ENCODE measurements around the gene PDZD2. TPM values are rescaled to one million over a fixed set of nuclear protein-coding genes. Genes with fewer than 3 reads are reported as not detected.
A peak's percentile ranks its signal among the peaks of the same experiment; 100 is the strongest.
"Not testable (repeated sequence)": the region's sequence is repeated elsewhere in the genome, so short reads cannot be mapped to it uniquely, and the experiment has no call there.

The PDZD2 gene
- total RNA-seq, 1 donor from 2014 or later: 1.2 TPM

DNA sequence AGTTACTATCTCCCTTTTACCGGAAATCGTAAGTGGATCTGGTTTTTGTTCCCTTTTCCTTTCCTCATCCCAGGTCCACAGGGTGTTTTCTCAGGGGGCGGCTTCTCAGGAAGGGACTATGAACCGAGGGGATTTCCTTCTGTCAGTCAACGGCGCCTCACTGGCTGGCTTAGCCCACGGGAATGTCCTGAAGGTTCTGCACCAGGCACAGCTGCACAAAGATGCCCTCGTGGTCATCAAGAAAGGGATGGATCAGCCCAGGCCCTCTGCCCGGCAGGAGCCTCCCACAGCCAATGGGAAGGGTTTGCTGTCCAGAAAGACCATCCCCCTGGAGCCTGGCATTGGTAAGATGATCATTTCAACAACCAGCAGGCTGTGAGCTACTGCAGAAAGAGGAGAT is 459.4 kb downstream of the PDZD2 start:
- DNase-seq (ENCODE audit: low read depth in 2 of 2): peak; percentile 29 to 94

DNA sequence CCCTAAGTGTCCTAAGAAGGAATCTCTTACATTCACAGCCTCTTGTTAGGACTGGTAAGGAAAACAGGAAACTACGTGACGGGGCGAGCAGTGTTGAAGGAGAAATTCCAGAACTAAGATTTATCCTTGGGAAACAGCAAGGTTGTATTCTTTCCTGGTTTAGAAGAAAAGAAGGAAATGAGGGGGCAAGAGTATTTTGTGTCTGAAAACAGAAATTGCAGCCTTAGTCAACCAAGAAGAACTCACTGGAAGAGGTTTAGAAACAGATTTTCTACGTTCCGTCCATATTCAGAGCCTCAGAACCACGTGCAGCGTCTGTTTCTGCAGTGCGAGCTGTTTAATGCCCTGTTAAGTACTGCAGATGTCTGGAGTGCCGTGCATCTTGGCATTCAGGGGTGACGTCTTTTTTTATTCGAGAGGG is 460.0 kb downstream of the PDZD2 start:
- peak in 1 of 2 donors; percentile 93 for DNase-seq (ENCODE audit: low read depth in 2 of 2)

DNA sequence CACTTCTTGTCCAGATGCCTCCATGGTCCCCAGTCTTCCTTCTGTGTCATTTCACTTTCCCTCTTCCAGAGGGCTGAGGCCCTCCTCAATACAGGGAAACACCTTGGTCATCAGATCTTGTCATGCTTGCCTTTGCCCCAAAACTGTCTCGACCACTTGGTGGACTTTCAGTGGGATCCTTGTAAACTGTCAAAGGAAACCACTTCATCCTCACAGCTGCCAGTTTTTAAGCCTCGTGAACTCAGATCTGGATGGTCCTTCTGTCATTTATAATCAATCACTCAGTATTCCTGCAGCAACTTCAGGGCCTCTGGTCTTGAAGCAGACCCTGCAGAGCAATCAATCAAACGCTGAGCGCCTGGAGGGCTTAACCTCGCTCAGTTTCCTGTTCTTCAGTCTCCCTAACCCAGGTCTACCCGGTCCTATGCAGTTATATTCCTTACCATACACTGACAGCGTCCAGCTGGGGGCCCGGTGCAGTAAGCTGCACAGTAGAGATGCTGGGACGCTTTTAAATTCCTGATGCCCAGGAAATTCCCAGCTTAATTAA is 460.6 kb downstream of the PDZD2 start:
- DNase-seq (ENCODE audit: low read depth in 2 of 2): peak in 1 of 2 donors; percentile 11

DNA sequence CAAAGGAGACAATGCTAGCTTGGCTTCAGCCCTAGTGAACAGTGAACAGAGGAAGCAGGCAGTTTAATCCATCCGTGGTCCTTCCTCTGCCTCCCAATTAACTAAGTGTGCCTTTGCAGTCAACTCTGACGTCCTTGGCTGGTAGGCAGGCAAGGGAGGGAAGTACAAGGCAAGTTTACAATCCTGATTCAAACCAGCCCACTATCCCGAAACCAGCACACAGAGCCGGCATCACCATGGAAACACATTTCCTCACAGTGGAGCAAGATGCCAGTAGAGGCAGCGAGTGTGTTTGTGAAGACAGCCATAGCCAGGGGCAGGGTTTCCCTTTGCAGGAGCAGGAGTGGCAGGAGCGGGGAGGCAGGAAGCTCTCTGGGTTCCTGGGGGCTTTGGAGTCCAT is 461.3 kb downstream of the PDZD2 start:
- DNase-seq (ENCODE audit: low read depth in 2 of 2): peak in 1 of 2 donors; percentile 58

DNA sequence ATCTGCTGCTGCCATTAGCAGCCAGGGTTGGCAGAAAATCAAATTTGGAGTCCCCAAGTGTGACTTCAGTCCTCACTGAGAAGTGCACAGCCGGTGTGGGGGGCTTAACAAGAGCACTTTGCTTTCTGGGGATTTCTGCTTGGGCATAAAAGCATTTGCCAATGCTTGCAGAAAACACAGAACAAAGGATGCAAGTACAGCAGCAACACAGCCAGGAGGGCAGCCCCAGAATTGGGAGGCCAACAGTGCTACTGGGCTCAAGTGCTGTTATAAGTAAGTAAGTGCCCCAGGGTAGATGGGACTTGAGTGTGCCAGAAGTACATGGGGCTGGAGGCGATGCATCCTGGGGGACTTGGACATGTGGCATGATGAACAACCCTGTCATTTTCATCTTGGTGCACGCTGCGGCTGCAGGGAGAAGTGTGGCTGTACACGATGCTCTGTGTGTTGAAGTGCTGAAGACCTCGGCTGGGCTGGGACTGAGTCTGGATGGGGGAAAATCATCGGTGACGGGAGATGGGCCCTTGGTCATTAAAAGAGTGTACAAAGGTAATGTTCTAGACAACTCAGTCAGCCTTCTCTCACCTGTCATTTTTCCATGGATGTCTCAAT is 461.9 kb downstream of the PDZD2 start:
- DNase-seq (ENCODE audit: low read depth in 2 of 2): no peak

DNA sequence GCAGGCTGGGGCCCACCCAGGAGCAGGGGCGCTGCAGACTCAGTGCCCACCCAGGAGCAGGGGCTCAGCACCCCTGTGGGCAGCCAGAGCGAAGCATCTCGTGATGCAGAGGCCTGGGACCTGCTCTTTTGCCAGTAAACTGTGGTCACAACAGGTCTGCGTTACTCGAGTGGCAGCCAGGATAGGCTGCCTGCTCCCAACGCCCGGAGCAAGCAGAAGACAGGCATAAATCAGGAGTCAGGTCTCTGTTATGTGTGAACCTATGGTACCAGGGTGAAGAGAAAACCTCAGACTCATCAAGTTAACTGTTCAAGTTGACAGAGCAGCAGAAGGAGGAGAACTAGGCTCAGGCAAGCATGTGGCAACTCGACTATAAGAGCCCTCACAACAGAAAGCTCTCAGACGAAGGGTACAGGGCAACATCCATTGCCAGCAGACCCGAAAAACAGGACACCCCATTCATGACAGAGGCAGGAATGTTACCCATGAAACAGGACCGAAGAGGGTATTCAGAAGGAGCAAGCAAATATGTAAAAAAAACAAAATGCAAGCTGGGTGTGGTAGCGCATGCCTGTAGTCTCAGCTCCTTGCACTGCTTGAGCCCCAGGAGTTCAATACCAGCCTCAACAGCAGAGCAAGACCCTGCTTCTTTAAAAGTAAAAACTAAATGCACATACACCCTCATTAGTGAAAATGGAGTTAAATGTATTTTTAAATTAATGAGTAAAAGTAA is 463.5 kb downstream of the PDZD2 start:
- DNase-seq (ENCODE audit: low read depth in 2 of 2): no peak

DNA sequence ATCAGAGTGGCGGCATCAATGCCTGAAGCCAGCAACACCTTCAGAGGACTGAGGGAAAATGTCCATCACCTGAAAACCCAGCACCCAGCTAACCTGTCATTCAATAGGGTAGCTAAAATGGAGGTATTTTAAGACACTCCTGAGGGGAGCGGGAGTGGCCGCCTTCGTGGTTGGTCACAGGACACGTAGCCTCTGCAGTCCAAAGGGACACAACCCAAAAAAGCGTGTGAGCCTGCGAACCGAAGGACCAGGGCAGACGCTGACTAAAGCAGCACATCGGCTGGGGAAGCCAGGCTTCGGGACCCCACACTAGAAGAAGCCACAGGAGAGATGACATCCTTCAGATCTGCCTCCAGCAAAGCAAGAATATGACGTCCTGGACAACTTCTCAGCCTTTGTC is 464.6 kb downstream of the PDZD2 start:
- DNase-seq (ENCODE audit: low read depth in 2 of 2): no peak

DNA sequence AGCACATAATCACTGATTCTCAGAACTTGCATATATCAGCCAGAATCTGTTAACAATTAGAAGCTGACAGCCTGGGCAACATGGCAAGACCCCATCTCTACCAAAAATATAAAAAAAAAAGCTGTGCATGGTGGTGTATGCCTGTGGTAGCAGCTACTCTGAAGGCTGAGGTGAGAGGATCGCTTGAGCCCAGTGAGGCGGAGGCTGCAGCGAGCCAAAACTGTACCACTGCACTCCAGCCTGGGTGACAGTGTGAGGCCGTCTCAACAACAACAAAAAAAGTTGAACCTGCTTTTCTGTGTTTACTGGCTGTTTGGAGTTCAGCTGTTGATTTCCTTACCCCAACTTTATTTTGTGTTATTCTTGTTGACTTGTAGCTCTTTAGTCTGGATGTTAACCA is 468.4 kb downstream of the PDZD2 start:
- no peak for DNase-seq (ENCODE audit: low read depth in 2 of 2)

DNA sequence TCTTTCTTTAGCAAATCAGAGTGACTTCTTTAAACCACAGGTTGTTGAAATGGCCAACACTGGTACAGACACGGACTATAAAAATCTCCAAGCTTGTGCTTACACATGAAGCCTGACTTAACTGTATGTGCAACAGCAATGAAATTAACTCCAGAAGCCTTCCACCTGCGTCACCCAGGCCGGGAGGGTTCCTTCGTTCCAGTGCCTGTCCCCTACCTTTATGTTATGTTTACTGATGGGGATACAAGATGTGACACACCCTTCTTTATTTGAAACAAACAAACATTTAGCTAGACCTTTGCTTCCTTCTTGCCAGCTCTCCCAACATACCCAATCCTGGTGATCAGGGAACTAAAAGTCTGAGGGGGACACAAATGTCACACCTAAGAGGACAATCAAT is 469.2 kb downstream of the PDZD2 start:
- no peak for DNase-seq (ENCODE audit: low read depth in 2 of 2)

DNA sequence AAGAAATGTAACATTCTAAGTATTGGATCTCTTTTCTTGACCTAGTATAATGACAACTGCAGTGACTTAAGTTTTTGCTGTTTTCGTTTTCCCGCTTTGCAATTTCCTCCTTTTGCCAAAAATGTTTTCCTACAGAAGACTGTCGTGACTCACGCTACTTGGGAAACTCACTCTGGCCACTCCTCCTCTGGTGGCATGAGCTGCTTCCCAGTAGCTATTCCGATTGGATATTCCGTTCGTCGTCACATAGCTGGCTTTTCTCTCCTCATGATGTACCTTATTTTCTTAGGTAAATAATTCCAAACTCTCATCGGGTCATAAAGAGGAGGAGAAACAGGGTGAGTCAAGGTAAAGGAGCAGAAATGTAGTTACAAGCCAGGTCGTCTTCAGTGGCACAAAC is 470.3 kb downstream of the PDZD2 start:
- peak in 1 of 2 donors; percentile 68 for DNase-seq (ENCODE audit: low read depth in 2 of 2)

DNA sequence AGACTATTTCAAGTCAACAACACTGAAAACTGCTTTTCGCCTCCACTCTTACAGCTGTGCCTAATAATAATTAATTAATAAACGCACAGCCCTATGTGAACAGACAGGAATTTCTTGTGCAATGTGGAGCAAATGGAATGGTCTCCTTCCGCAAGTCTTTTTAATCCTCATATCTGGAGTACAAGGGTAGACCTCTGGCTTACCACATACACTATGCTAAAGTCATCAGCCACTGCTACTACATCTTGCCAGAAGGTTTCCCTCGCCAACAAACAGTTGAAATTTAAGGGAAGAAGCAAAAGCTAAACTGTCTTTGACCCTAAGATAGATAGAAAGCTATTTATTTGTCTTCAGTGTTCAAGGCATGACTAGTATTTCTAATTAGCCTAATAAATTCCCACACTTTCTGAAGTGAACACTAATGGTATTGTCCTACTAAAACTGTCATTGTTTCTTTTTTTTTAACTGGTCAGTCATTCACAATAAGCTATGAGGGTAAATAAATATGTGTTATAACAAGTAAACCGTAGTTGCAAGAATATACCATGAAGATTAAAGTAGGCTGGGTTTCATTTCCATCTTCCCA is 471.3 kb downstream of the PDZD2 start:
- DNase-seq (ENCODE audit: low read depth in 2 of 2): no peak

DNA sequence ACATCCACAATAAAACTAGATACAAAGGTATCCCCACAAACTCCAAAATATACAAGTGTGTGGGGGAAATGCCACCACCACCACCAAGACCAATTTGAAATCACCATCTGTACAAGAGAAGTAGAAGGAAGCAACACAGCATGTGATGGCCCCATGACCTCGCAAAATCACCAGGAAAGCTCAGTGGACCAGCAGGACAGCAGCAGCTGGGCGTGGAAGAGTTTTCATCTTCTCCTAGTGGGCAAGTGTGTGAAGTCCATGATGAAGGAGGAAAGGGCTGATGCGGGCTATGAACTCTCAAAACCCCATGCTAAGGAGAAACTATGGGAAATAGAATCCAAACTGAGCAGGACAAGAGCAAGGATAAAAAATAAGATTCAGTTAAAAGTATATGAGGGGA is 477.1 kb downstream of the PDZD2 start:
- no peak for DNase-seq (ENCODE audit: low read depth in 2 of 2)

DNA sequence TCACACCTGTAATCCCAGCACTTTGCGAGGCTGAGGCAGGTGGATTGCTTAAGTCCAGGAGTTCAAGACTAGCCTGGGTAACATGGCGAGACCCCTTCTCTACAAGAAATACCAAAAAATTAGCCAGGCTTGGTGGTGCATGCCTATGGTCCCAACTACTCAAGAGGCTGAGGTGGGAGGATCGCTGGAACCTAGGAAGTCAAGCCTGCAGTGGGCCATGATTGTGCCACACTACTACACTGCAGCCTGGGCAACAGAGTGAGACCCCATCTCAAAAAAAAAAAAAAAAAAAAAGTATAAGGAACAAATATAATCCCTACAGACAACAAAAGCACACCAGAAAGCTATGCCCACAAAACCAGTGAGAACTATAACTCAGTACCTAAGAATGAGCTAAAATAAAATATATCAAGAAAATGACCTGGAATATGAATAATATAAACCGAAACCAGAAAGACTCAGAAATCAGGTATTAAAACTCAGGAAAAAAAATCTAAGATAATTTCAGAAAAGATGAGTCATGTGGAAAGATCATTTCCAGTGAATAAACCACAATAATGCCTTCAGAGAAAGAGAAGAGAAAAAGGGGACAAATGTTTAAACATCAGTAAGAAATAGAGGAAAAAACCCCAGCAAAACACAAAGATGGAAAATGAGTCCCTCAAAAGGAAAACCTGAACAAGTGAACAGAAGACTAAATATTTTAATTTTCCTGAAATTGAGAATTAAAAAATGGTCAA is 477.8 kb downstream of the PDZD2 start:
- no peak for DNase-seq (ENCODE audit: low read depth in 2 of 2)

DNA sequence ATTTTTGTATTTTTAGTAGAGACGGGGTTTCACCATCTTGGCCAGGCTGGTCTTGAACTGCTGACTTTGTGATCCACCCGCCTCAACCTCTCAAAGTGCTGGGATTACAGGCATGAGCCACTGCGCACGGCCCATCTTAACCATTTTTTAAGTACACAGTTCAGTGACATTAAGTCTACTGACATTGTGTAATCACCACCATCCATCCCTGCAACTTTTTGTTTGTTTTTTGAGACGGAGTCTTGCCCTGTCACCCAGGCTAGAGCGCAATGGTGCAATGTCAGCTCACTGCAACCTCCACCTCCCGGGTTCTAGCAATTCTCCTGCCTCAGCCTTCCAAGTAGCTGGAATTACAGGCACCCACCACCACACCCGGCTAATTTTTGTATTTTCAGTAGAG is 480.0 kb downstream of the PDZD2 start:
- DNase-seq (ENCODE audit: low read depth in 2 of 2): not testable (repeated sequence)

DNA sequence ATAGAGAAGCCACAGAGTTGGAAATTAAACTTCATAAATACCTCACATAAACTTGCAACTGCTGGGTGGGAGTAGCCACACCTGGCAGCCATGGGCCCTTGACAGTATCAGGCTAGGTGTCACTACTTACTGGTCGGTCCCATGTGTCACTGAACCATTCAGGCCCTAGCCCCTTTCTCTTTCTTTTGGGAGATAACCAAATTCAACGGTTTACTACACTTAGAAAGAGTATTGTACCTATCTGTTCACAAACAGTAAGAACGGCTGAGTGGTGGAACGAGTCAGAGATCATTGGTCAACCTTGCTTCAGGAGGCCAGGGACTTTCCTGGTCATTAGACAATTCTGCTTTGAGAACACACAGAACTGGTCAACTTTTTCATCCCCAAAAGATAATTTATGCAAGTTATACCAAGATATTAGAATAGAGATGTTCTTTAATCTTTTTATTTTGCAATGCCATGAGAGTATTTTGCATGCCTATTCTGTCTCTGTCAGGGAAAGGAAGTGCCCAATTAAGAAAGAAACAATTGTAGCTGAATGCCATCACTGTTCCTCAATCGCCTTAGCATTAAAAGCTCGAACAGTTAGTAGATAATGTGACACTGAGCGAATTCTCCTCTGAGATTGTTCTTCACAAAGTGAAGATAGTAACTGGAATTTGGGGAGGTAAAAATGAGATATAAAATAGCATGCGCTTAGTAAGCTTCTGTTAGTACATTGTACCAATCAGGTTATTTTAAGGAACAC is 484.3 kb downstream of the PDZD2 start:
- no peak for DNase-seq (ENCODE audit: low read depth in 2 of 2)

DNA sequence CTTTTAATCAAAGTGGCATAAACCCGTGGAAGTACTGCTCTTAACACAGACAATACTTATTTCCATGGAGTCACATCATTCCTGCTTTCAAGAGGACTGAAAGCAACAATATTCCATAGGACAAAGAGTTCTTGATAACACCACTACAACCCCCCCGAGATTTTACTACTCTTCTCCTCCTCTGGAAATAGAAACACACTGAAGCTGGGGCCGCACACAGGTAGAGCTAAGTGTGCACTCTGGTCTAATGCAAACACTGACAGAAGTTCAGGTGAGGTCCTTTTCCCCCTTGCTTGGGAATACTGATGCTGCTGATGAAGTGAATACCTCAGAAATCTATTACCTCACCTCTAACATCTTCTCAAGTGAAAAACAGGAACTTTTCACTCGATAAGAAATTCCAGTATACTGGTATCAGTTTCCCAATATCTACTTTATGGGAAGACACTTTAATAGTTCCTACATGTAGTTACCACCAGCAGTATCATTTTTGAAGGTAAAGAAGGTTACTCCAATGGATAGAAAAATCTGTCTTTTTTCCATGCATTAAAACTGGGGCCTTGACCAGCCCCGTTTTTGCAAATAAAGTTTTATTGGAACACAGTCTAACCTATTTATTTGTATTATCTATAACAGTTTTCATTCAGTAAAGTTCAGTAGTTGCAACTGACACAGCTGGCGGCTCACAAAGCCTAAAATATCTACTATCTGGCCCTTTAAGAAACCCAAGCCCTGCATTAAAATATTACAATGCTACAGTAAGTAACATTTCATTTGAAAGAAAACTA is 485.2 kb downstream of the PDZD2 start:
- DNase-seq (ENCODE audit: low read depth in 2 of 2): no peak

DNA sequence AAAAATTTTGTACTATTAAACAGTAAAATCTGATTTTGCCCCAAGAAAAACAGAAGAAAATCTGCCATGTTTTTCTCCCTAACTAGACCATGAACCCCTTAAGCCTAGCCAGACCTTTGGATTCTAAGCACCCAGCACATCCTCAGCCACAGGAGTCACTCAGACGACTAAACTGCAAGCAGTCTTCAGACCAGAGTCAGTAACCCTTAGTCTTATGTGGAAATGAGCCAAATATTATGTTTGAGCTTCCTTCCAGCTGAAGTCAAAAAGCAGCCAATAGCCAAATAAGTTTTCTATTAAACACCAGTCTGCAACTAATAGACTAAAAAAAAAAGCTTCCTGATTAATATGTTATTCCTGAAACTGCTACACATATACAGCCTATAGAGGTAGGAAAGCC is 487.8 kb downstream of the PDZD2 start:
- peak in 1 of 2 donors; percentile 7 for DNase-seq (ENCODE audit: low read depth in 2 of 2)

DNA sequence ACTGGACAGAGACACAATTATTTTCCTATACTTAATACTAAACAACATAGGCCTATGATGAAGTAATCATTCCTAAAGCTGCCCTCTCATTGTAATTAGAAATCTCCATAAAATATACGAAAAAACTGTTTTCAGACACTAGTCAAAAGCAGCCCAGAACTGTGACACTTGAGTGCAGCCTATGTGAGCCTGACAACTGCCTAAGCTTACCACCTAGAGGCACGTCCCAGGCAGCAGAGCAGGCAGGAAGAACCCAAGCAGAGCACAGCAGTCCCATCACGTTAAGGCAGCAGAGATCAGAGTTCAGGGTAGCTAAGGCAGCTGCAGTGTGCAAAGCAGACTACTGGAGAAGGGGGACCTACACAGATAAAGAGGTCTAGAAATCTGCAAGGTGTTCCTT is 488.8 kb downstream of the PDZD2 start:
- no peak for DNase-seq (ENCODE audit: low read depth in 2 of 2)

DNA sequence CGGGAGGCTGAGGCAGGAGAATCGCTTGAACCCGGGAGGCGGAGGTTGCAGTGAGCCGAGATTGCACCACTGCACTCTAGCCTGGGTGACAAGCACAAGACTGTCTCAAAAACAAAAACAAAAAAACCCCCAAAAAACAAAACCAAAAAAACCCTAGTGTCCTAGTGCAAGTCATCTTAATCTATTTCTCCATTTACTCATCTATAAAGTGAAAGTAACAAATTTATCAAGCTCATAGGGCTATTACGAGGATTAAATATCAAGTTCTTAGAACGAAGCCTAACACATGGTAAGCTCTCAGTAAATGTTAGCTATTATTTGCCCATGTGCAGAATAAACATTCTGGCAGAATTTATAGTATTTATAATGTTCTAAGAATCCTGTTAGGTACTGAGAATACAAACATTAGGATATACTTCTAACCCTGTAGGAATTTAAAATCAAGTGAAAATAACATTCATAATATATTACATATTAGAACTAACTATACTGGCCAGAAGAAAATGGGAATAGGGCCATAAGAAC is 490.2 kb downstream of the PDZD2 start:
- DNase-seq (ENCODE audit: low read depth in 2 of 2): no peak

DNA sequence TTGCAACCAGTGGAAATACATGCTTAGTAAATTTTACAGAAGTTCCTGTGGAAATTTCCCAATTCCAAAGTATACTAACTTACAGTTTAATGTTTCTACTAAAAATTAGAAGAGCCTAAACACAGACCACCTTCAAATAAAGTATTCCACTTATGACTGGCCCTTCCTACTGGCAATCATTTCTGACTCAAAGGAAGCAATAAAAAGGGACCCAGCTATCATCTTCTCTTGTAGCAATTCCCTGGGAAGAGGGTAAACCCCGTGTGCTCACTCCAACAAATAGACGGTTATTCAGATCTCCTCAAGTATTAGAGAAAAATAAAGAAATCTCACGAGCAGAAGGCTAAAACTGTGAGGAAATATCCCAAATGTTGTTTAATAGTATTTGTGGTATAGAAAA is 491.9 kb downstream of the PDZD2 start:
- peak in 1 of 2 donors; percentile 27 for DNase-seq (ENCODE audit: low read depth in 2 of 2)
